HG02885 (cell line): ENCODE data around the gene EXOC2.
A peak's percentile ranks its signal among the peaks of the same experiment; 100 is the strongest.
"Not testable (repeated sequence)": the region's sequence is repeated elsewhere in the genome, so short reads cannot be mapped to it uniquely, and the experiment has no call there.

Experiments
- ATAC-seq: cut with Tn5 transposase; IDR thresholded peaks from one replicate; pipeline ENCODE4 v1.9.1; 2021; ENCODE audit warnings: mild to moderate bottlenecking; ENCODE audit not compliant: unreplicated experiment, poor library complexity

Gene EXOC2

DNA sequence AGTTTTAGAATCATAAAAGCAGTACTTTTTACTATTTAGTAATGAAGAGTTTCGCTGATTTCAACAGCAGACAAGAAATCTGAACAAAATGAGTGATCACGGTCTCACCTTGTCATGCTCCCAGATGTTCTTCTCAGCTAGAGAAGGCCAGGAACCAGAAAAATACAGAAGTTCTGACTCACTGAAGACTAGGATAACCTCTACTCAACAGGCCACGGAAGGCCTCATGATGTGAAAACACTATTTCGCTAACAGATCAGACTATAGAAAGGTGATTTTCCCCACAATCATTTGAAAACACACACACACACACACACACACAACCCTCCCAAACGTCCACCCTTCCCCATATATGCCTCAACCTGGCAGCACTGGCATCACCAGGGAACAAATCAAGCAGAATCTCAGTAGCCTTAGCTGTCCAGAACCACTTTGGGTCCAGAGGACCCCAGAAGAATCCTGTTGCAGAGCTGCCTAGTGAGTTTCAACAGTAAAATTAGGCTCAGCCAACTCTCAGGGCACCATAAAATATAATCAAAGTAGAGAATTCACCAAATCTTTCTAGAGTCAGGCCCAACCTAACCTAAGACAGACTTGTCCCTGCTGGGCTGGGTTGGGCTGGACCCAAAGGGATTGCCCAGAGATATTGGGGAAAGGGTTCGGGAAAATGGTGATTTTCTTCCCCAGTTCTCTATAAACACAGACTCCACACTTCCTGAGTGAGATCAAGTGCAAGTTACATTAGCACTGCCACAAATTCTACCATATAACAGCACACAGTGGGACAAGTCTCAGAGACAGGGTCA, 7.9 kb downstream of the EXOC2 start:
- ATAC-seq, result peak; percentile 92

GRCh38 chr6:683742-684440, 9.0 kb downstream of the EXOC2 start:
- no peak for ATAC-seq

DNA sequence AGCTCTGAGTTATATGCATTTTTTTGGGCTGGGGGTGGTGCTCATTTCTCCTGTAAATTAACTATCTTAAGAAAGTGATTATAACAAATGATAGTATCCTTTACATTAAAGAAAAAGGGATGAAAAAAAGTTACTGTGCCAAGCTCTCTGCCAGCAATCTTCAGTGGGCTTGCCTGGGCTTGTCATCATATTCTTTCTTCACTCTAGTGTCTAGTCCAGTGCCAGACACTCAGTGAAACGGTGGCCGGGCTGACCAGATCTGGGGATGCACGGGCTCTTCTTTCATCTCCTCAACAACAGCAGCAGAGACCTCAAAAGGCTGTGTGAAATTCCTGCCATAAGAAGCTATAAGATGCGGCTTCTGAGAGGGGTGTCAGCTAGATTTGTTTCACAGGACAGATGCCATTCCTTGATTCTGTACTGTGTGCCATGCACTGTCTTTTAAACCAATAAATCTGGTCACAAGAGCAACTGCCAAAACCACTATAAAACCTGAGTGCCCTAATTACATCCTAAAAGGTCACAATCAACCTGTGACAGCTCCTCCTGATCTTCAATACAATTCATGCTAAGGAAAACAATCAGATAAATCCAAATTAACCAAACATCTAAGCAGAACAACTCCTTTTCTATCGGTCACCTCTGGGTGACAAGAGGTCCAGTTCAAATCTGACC, 12.1 kb downstream of the EXOC2 start:
- ATAC-seq, result no peak

DNA sequence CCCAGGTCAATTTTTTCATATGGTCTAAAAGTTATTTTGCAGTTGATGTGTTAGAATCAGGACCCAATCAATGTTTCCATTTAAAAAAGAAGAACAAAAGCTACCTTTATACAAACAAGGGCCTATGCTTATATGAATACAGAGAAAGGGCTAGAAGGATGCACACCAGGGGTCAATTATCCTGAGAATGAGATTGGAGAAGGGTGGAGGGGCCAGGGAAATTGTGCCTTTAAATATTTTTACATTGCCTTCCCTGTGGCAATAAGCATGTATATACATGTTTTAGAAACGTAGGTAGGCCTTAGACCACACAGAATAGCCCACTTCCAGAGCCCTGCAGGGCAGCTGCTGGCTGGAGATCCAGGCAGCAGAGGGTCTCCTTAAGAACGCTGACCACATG, 12.7 kb downstream of the EXOC2 start:
- ATAC-seq, result no peak

GRCh38 chr6:679282-679681, 13.7 kb downstream of the EXOC2 start:
- ATAC-seq, result no peak

DNA sequence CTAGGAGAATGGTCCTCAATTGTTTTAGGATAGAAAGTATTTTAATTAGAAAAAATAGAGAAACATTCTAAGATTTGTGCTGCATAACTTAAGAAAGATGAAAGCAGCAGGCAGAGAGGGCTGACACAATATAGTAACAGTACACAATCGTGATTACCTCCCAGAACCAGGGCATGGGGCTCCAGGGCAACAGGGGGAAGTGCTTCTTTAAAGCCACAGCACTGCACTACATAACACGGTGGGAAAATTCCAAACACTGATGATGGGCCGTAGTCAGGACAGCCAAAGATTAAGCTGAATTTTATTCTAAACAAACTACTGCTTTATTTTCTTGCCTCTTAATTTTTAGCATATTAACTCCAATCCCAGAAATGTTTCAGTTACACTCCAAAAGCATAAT, 14.4 kb downstream of the EXOC2 start:
- no peak for ATAC-seq

GRCh38 chr6:677919-678318, 15.0 kb downstream of the EXOC2 start:
- ATAC-seq, result no peak

GRCh38 chr6:674956-675355, 18.0 kb downstream of the EXOC2 start:
- ATAC-seq, result no peak

DNA sequence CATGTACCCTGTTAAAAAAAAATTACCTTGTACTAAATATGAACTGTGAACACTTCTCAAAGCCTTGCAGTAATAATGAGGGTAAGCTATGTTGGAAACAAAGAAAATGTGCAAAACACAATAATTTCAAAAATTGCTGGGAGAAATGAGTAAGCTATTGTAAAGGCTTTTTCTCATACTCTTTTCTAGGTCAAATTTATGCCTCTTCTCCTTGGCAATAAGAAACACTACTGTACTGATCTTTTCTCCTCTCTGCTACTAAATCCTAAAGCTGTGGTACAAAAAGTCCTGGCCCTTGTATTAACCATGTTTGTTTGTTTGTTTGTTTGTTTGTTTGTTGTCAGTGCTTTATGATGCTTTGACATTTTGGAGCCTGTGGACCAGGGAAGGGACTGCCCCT, 18.5 kb downstream of the EXOC2 start:
- ATAC-seq, result no peak

- ATAC-seq, result no peak
Observed at GRCh38 chr6:667253-667927, 25.5 kb downstream of the EXOC2 start.

DNA sequence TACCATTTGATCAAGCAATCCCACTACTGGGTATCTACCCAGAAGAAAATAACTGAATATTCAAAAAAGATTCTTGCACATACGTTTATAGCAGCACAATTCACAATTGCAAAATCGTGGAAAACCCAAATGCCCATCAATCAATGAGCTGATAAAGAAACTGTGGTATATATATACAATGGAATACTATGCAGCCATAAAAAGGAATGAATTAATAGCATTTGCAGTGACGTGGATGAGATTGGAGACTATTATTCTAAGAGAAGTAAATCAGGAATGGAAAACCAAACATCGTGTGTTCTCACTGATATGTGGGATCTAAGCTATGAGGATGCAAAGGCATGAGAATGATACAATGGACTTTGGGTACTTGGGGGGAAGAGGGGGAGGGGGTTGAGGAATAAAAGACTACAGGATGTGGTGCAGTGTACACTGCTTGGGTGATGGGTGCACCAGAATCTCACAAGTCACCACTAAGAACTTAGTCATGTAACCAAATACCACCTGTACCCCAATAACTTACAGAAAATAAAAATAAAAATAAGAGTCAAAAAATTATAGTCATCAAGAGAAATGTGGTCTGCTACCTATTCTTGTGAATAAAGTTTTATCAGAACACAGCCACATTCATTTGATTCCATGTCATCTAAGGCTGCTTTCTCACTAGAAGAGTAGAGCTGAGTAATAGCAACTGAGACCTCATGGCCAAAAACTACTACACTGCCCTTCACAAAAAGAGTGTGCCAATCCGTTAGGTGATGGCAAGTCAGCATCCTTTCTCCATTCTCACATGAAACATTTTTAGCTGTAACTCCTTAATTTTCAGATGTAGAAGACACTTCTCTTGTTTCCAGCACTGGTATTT, 27.3 kb downstream of the EXOC2 start:
- ATAC-seq, result no peak

- not testable (repeated sequence) for ATAC-seq
Observed at GRCh38 chr6:663788-664187, 29.2 kb downstream of the EXOC2 start.

GRCh38 chr6:659716-660581, 33.0 kb downstream of the EXOC2 start:
- no peak for ATAC-seq

- ATAC-seq, result no peak
Observed at GRCh38 chr6:658244-658643, 34.7 kb downstream of the EXOC2 start.

DNA sequence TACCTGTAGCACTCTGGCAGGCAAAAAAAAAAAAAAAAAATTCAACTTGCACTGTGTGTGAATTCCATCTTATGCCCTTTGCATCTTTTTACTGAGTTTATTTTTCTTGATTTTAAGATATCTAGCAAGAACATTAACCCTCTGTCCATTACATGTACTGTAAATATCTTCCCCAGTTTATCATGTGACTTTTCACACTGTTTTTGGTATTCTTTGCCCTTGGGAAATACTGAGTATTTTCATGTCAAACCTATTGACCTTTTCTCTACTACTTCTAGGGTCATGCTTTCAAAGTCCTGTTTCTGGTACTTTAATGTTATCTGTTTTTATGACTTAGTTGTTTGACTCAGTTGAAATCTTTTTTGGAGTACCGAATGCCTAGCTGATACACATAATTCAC, 35.2 kb downstream of the EXOC2 start:
- ATAC-seq, result no peak

GRCh38 chr6:656460-657252, 36.3 kb downstream of the EXOC2 start, which contains the start of gene HUS1B:
TSS of gene HUS1B (minus strand) at chr6:657100. CDS start at chr6:656944, 156 bp downstream.
- no peak for ATAC-seq

- no peak for ATAC-seq
Observed at GRCh38 chr6:654136-654535, 38.8 kb downstream of the EXOC2 start.

DNA sequence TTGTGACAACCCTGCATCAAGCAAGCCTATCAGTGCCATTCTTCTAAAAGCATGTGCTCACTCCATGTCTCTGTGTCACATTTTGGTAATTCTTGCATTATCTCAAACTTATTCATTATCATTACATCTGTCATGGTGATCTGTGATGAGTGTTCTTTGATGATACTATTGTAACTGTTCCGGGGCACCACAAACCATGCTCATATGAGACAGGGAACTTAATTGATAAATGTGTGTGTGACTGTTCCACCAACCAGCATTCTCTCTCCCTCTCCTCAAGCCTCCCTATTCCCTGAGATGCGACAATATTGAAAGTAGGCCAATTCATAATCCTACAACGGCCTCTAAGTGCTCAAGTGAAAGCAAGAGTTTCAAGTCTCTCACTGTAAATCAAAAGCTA, 40.1 kb downstream of the EXOC2 start:
- no peak for ATAC-seq
